HEK293 (cell line): ENCODE measurements around the gene GNMT.

Source experiments
- CTCF ChIA-PET: fragments of 350-600 bp; formaldehyde crosslinking; extraction: SDS; loops from one replicate; lab custom pipeline; 2021; ENCODE audit warnings: antibody characterized with exemption; lab: Yijun Ruan, JAX
- POLR2A ChIA-PET: fragments of 300-600 bp; formaldehyde crosslinking; extraction: SDS; loops from one replicate; lab custom pipeline; 2020; ENCODE audit warnings: antibody characterized with exemption, inconsistent platforms; lab: Yijun Ruan, JAX
- H3K27ac ChIP-seq: fragments of 200-500 bp; sonication (Bioruptor generic); 2 replicates; pipeline ENCODE4 v1.5.1; 2014; ENCODE audit warnings: low read depth, low read length, control low read depth, inconsistent platforms; ENCODE audit errors: extremely low read depth
- H3K36me3 ChIP-seq, 2 experiments: fragments of 200-500 bp in 1 of 2; sonication (Bioruptor generic) in 1 of 2; 1 replicate in 1 of 2; 2 replicates in 1 of 2; pipeline ENCODE4 v1.5.1; 2014 to 2017; ENCODE audit warnings: inconsistent platforms in 2 of 2, low read length in 2 of 2; ENCODE audit not compliant: control insufficient read depth in 2 of 2, insufficient read depth in 1 of 2
- H3K4me1 ChIP-seq: fragments of 200-500 bp; sonication (Bioruptor generic); 2 replicates; pipeline ENCODE4 v1.5.1; 2014; ENCODE audit warnings: mild to moderate bottlenecking, low read length, inconsistent platforms; ENCODE audit not compliant: control insufficient read depth, insufficient read depth
- H3K4me3 ChIP-seq: 2 replicates; pipeline ENCODE4 v1.5.1; 2011; ENCODE audit warnings: low read depth, mild to moderate bottlenecking, control low read depth, low read length, moderate library complexity
- H3K9me3 ChIP-seq: fragments of 200-500 bp; sonication (Bioruptor generic); 2 replicates; pipeline ENCODE4 v1.5.1; 2014; ENCODE audit warnings: low read depth, low read length, inconsistent platforms; ENCODE audit not compliant: control insufficient read depth, insufficient read depth
- ATF2 ChIP-seq: fragments of 450-650 bp; formaldehyde crosslinking; IDR thresholded peaks from 2 replicates; pipeline ENCODE4 v1.5.1; 2016; ENCODE audit warnings: missing biosample characterization, missing genetic modification characterization, low read depth
- KLF16 ChIP-seq: fragments of 450-650 bp; formaldehyde crosslinking; IDR thresholded peaks from 2 replicates; pipeline ENCODE4 v1.5.1; 2017; ENCODE audit warnings: missing biosample characterization, missing genetic modification characterization
- KLF9 ChIP-seq: fragments of 450-650 bp; formaldehyde crosslinking; IDR thresholded peaks from 2 replicates; pipeline ENCODE4 v1.5.1; 2016; ENCODE audit warnings: missing biosample characterization, missing genetic modification characterization, low read depth
- RBAK ChIP-seq: fragments of 450-650 bp; formaldehyde crosslinking; IDR thresholded peaks from 2 replicates; pipeline ENCODE4 v1.5.1; 2016; ENCODE audit warnings: missing biosample characterization, missing genetic modification characterization
- REPIN1 ChIP-seq: fragments of 450-650 bp; formaldehyde crosslinking; IDR thresholded peaks from 2 replicates; pipeline ENCODE4 v1.5.1; 2017; ENCODE audit warnings: missing biosample characterization, missing genetic modification characterization, low read depth
- ZBTB17 ChIP-seq: fragments of 450-650 bp; formaldehyde crosslinking; IDR thresholded peaks from 2 replicates; pipeline ENCODE4 v1.5.1; 2016; ENCODE audit warnings: missing biosample characterization, missing genetic modification characterization
- ZBTB21 ChIP-seq: fragments of 450-650 bp; formaldehyde crosslinking; IDR thresholded peaks from 2 replicates; pipeline ENCODE4 v1.5.1; 2017; ENCODE audit warnings: missing biosample characterization, missing genetic modification characterization
- ZBTB6 ChIP-seq: fragments of 450-650 bp; formaldehyde crosslinking; IDR thresholded peaks from 2 replicates; pipeline ENCODE4 v1.5.1; 2017; ENCODE audit warnings: missing biosample characterization, missing genetic modification characterization
- ZNF10 ChIP-seq: fragments of 450-650 bp; formaldehyde crosslinking; IDR thresholded peaks from 2 replicates; pipeline ENCODE4 v1.5.1; 2017; ENCODE audit warnings: missing biosample characterization, missing genetic modification characterization
- ZNF114 ChIP-seq: fragments of 450-650 bp; formaldehyde crosslinking; IDR thresholded peaks from 2 replicates; pipeline ENCODE4 v1.5.0; 2017; ENCODE audit warnings: missing biosample characterization, missing genetic modification characterization
- ZNF366 ChIP-seq: fragments of 450-650 bp; formaldehyde crosslinking; conservative IDR thresholded peaks from 2 replicates; pipeline ENCODE4 v1.5.1; 2016; ENCODE audit warnings: missing biosample characterization, missing genetic modification characterization
- ZNF654 ChIP-seq: fragments of 450-650 bp; formaldehyde crosslinking; IDR thresholded peaks from 2 replicates; pipeline ENCODE4 v1.5.1; 2016; ENCODE audit warnings: low read depth, missing biosample characterization, missing genetic modification characterization
- ZNF785 ChIP-seq: fragments of 450-650 bp; formaldehyde crosslinking; IDR thresholded peaks from 2 replicates; pipeline ENCODE4 v1.5.1; 2016; ENCODE audit warnings: missing biosample characterization, missing genetic modification characterization
- ZXDB ChIP-seq: fragments of 450-650 bp; formaldehyde crosslinking; IDR thresholded peaks from 2 replicates; pipeline ENCODE4 v1.5.1; 2016; ENCODE audit warnings: missing biosample characterization, missing genetic modification characterization
- TF ChIP-seq, protein P1 (sequence below): fragments of 450-650 bp; formaldehyde crosslinking; IDR thresholded peaks from 2 replicates; pipeline ENCODE4; 2016; ENCODE audit warnings: missing biosample characterization, missing genetic modification characterization
- TF ChIP-seq, protein P2 (sequence below): sonication (generic); formaldehyde crosslinking; IDR thresholded peaks from 2 replicates; pipeline ENCODE4 v1.8.1; 2022; ENCODE audit warnings: mild to moderate bottlenecking, moderate library complexity, missing genetic modification reagents
- TF ChIP-seq, protein P3 (sequence below): fragments of 450-650 bp; formaldehyde crosslinking; IDR thresholded peaks from 2 replicates; pipeline ENCODE4 v1.5.1; 2016; ENCODE audit warnings: missing biosample characterization, missing genetic modification characterization
- TF ChIP-seq, protein P4 (sequence below): fragments of 450-650 bp; formaldehyde crosslinking; IDR thresholded peaks from 2 replicates; pipeline ENCODE4 v1.5.1; 2017; ENCODE audit warnings: missing biosample characterization, missing genetic modification characterization

The GNMT gene

DNA sequence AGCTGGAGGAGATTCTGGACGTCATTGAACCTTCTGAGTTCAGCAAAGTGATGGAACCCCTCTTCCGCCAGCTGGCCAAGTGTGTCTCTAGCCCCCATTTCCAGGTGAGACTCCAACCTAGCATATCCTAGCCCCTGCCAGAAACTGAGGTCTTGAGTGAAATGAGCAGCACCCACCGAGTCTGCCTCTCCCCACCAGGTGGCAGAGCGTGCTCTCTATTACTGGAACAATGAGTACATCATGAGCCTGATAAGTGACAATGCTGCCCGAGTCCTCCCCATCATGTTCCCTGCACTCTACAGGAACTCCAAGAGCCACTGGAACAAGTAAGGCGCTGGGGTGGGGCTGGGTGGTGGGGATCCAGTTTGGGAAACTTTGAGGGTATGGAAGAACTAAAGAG lies 48.6 kb downstream of the GNMT start:
- no peaks in the 10 kb centered on the region for H3K9me3 ChIP-seq
- POLR2A ChIA-PET = interaction anchor here (0.6 to 1.5 kb wide), 5 partner anchors 21 to 50 kb away, joined by 3 to 7 read pairs (median 4); partner anchors contain the start of genes CUL7, KLC4, MRPL2 and PPP2R5D
- TF ChIP-seq ZBTB21 (tag by site-specific recombination) (no peak), ZXDB (no peak), ZBTB17 (peak; percentile 56; the same call in 1 of the 2 replicates), ZNF785 (no peak), ZNF114 (tag by site-specific recombination) (no peak), KLF9 (tag by site-specific recombination) (no peak), ZBTB6 (tag by site-specific recombination) (no peak), ZNF366 (no peak), ATF2 (no peak), RBAK (tag by site-specific recombination) (no peak), ZNF654 (tag by site-specific recombination) (peak; percentile 49), ZNF10 (tag by site-specific recombination) (peak; percentile 39; the same call in 1 of the 2 replicates), REPIN1 (tag by site-specific recombination) (no peak), KLF16 (tag by site-specific recombination) (no peak)
- TF ChIP-seq, protein P1, sequence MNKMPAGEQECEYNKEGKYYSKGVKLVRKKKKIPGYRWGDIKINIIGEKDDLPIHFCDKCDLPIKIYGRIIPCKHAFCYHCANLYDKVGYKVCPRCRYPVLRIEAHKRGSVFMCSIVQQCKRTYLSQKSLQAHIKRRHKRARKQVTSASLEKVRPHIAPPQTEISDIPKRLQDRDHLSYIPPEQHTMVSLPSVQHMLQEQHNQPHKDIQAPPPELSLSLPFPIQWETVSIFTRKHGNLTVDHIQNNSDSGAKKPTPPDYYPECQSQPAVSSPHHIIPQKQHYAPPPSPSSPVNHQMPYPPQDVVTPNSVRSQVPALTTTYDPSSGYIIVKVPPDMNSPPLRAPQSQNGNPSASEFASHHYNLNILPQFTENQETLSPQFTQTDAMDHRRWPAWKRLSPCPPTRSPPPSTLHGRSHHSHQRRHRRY (tag by site-specific recombination) = no peak
- TF ChIP-seq, protein P2, sequence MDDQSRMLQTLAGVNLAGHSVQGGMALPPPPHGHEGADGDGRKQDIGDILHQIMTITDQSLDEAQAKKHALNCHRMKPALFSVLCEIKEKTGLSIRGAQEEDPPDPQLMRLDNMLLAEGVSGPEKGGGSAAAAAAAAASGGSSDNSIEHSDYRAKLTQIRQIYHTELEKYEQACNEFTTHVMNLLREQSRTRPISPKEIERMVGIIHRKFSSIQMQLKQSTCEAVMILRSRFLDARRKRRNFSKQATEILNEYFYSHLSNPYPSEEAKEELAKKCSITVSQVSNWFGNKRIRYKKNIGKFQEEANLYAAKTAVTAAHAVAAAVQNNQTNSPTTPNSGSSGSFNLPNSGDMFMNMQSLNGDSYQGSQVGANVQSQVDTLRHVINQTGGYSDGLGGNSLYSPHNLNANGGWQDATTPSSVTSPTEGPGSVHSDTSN (CRISPR knock-in tag) = no peak
- TF ChIP-seq, protein P3, sequence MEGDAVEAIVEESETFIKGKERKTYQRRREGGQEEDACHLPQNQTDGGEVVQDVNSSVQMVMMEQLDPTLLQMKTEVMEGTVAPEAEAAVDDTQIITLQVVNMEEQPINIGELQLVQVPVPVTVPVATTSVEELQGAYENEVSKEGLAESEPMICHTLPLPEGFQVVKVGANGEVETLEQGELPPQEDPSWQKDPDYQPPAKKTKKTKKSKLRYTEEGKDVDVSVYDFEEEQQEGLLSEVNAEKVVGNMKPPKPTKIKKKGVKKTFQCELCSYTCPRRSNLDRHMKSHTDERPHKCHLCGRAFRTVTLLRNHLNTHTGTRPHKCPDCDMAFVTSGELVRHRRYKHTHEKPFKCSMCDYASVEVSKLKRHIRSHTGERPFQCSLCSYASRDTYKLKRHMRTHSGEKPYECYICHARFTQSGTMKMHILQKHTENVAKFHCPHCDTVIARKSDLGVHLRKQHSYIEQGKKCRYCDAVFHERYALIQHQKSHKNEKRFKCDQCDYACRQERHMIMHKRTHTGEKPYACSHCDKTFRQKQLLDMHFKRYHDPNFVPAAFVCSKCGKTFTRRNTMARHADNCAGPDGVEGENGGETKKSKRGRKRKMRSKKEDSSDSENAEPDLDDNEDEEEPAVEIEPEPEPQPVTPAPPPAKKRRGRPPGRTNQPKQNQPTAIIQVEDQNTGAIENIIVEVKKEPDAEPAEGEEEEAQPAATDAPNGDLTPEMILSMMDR (tag by site-specific recombination) = peak; percentile 73
- TF ChIP-seq, protein P4, sequence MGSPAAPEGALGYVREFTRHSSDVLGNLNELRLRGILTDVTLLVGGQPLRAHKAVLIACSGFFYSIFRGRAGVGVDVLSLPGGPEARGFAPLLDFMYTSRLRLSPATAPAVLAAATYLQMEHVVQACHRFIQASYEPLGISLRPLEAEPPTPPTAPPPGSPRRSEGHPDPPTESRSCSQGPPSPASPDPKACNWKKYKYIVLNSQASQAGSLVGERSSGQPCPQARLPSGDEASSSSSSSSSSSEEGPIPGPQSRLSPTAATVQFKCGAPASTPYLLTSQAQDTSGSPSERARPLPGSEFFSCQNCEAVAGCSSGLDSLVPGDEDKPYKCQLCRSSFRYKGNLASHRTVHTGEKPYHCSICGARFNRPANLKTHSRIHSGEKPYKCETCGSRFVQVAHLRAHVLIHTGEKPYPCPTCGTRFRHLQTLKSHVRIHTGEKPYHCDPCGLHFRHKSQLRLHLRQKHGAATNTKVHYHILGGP = no peak
- peaks cover 35 to 73% of the 10 kb centered on the region in 2 experiments for H3K36me3 ChIP-seq
- H3K4me3 ChIP-seq = no peak overlapping the region
- CTCF ChIA-PET = interaction anchor here (1.0 to 4.5 kb wide), 5 partner anchors 11 to 134 kb away, joined by 3 to 30 read pairs (median 10); partner anchors contain the start of gene RRP36
- peaks cover 6% of the 10 kb centered on the region for H3K4me1 ChIP-seq
- no peak overlapping the region for H3K27ac ChIP-seq
